K562 (cell line): ENCODE measurements around the gene PRXL2B. TPM values are rescaled to one million over a fixed set of nuclear protein-coding genes. Genes with fewer than 3 reads are reported as not detected.
A peak's percentile ranks its signal among the peaks of the same experiment; 100 is the strongest.

Experiments used
- ATAC-seq: fragments of 200-7000 bp; cut with Tn5 transposase; 3 replicates; pipeline ENCODE4 v1.9.1; 2020; ENCODE audit warnings: moderate library complexity
- BruUV-seq: library from RNA; stranded (reverse); fragments of 400-500 nt; replicated peaks from 2 replicates; lab custom pipeline; 2021; lab: Mats Ljungman, UMichigan
- CTCF ChIA-PET: fragments of 300-600 bp; formaldehyde crosslinking; extraction: SDS; loops from one replicate; lab custom pipeline; 2021; ENCODE audit warnings: low intra/inter-chr PET ratio; lab: Yijun Ruan, JAX
- POLR2A ChIA-PET: fragments of 300-600, 350-650 bp; sonication (Branson Sonifier 250); formaldehyde crosslinking; extraction: SDS; loops from one replicate; lab custom pipeline; 2021; ENCODE audit warnings: antibody characterized with exemption, inconsistent platforms; lab: Yijun Ruan, JAX
- DNase-seq, 4 experiments: peaks; one replicate each; pipeline versions ENCODE4 v3.0.0 to v3.0.0-alpha.2; 2011 to 2018; ENCODE audit warnings: low spot score in 3 of 4, mixed read lengths in 3 of 4; ENCODE audit errors: extremely low read depth in 1 of 4
- FAIRE-seq: peaks from 2 replicates; lab custom pipeline; 2011; peaks lifted over from hg19 to GRCh38; lab: Jason Lieb, UNC
- H2AFZ ChIP-seq: 2 replicates; pipeline ENCODE4 v1.6.0; 2011; ENCODE audit warnings: low read depth, low read length, control low read depth, inconsistent platforms
- H3K27ac ChIP-seq: fragments of 200-600 bp; 3 replicates; pipeline ENCODE4 v1.8.0; 2011; ENCODE audit warnings: low read depth, mild to moderate bottlenecking, control low read depth, inconsistent platforms, low read length, moderate library complexity, mixed read lengths; ENCODE audit errors: extremely low read depth
- H3K27me3 ChIP-seq, 2 experiments: fragments of 300-600 bp in 1 of 2; 2 replicates in 1 of 2; 3 replicates in 1 of 2; pipeline versions ENCODE4 v1.6.0 to v1.8.0; 2011; ENCODE audit warnings: inconsistent platforms in 2 of 2, low read length in 2 of 2, mild to moderate bottlenecking in 1 of 2, mixed read lengths in 1 of 2, moderate library complexity in 1 of 2; ENCODE audit not compliant: control insufficient read depth in 2 of 2, insufficient read depth in 2 of 2
- H3K36me3 ChIP-seq: fragments of 300-600 bp; 3 replicates; pipeline ENCODE4 v1.8.0; 2011; ENCODE audit warnings: mild to moderate bottlenecking, low read length, inconsistent platforms; ENCODE audit not compliant: control insufficient read depth, insufficient read depth
- H3K4me1 ChIP-seq, 2 experiments: fragments of 200-600 bp in 1 of 2; replicated peaks in 1 of 2; 2 replicates in 1 of 2; 3 replicates in 1 of 2; pipeline versions ENCODE4 v1.5.1 to v1.8.0; 2011; ENCODE audit warnings: inconsistent platforms in 2 of 2, low read length in 2 of 2, mild to moderate bottlenecking in 1 of 2, mixed read lengths in 1 of 2, moderate library complexity in 1 of 2; ENCODE audit not compliant: control insufficient read depth in 2 of 2, insufficient read depth in 2 of 2
- H3K4me2 ChIP-seq: 2 replicates; pipeline ENCODE4 v1.6.1; 2011; ENCODE audit warnings: low read length, control low read depth, inconsistent platforms, mixed read lengths; ENCODE audit not compliant: insufficient read depth
- H3K4me3 ChIP-seq: fragments of 200-600 bp; sonication (generic), shearing (Covaris generic); 2 replicates; pipeline ENCODE4 v1.5.1; 2016; ENCODE audit warnings: control low read depth, inconsistent platforms
- H3K79me2 ChIP-seq: fragments of 200-600 bp; 3 replicates; pipeline ENCODE4 v1.8.0; 2011; ENCODE audit warnings: low read length, inconsistent platforms; ENCODE audit not compliant: control insufficient read depth, insufficient read depth
- H3K9ac ChIP-seq, 2 experiments: 2 replicates each; pipeline versions ENCODE4 v1.6.0 to v1.6.1; 2011; ENCODE audit warnings: low read depth in 2 of 2, low read length in 2 of 2, control low read depth in 1 of 2, inconsistent platforms in 1 of 2, mild to moderate bottlenecking in 1 of 2, mixed read lengths in 1 of 2; ENCODE audit not compliant: insufficient read depth in 1 of 2
- H3K9me1 ChIP-seq: one replicate; pipeline ENCODE4 v1.6.0; 2011; ENCODE audit warnings: inconsistent platforms, mild to moderate bottlenecking, low read length, moderate library complexity; ENCODE audit not compliant: control insufficient read depth, insufficient read depth
- H3K9me3 ChIP-seq: replicated peaks from 2 replicates; pipeline ENCODE4 v1.5.1; 2011; ENCODE audit warnings: low read depth, low read length, inconsistent platforms; ENCODE audit not compliant: control insufficient read depth, insufficient read depth
- H4K20me1 ChIP-seq: replicated peaks from 2 replicates; pipeline ENCODE4 v1.6.1; 2011; ENCODE audit warnings: low read length, inconsistent platforms, mixed read lengths; ENCODE audit not compliant: control insufficient read depth, insufficient read depth
- CBX3 ChIP-seq, 2 experiments: IDR thresholded peaks; 1 replicate in 1 of 2; 2 replicates in 1 of 2; pipeline ENCODE4 v1.6.1; 2012; ENCODE audit warnings: inconsistent platforms in 2 of 2, low read length in 2 of 2, borderline replicate concordance in 1 of 2, control low read depth in 1 of 2
- SREBF1 ChIP-seq: fragments of 150-350 bp; IDR thresholded peaks from 2 replicates; pipeline ENCODE4 v1.6.1; 2014; ENCODE audit warnings: antibody characterized with exemption, low read depth, low read length, borderline replicate concordance
- TRIM28 ChIP-seq: fragments of 450-650 bp; IDR thresholded peaks from 2 replicates; pipeline ENCODE4 v1.6.1; 2017
- WGBS: fragments of 100-300 bp; shearing (Covaris generic); methylation state at CpG from one replicate; pipeline ENCODE4 v1.1.6; 2016; ENCODE audit warnings: low coverage, mixed read lengths; ENCODE audit not compliant: insufficient coverage; ENCODE audit errors: missing lambda C conversion rate; 5-methylcytosine and 5-hydroxymethylcytosine counted together
- in situ Hi-C: fragments of 300-500 bp; cut with MboI; formaldehyde crosslinking; loops from 4 replicates; pipeline ENCODE4 v1.15.0; 2018; ENCODE audit warnings: inconsistent platforms, mixed read lengths
- intact Hi-C: fragments of 100-400 bp; cut with micrococcal nuclease; formaldehyde crosslinking; loops from 2 replicates; pipeline ENCODE4 v1.14.2; 2022
- polyA plus RNA-seq, 8 experiments: library from polyadenylated mRNA; depleted of rRNA in 4 of 8; stranded (reverse) in 5 of 8; unstranded in 3 of 8; fragments of >200 nt; fragmentation: Nextera tagmentation in 2 of 8; fragmentation: Illumina TruSeq in 1 of 8; extraction: Ambion mirVana in 2 of 8; extraction: Trizol in 1 of 8; gene quantifications; 2 replicates each; pipeline versions ENCODE4 v1.2.1 to v1.2.3, GENCODE V29; 2011 to 2014; ENCODE audit warnings: inconsistent platforms in 1 of 8, missing spikeins in 1 of 8
- total RNA-seq, 7 experiments: library from RNA; depleted of rRNA in 6 of 7; stranded (reverse); fragments of >200 nt in 6 of 7; fragmentation: Illumina TruSeq in 2 of 7; extraction: Trizol in 2 of 7; gene quantifications; 2 replicates each; pipeline versions ENCODE4 v1.2.1 to v1.2.3, GENCODE V29; 2011 to 2021; ENCODE audit warnings: low replicate concordance in 1 of 7
- TF ChIP-seq, protein P1 (sequence below): fragments of 450-650 bp; IDR thresholded peaks from 2 replicates; pipeline ENCODE4 v1.6.1; 2018; ENCODE audit warnings: mild to moderate bottlenecking, low read depth; ENCODE audit not compliant: partially characterized antibody

PRXL2B gene
- total and polyA plus RNA-seq, 9 of the 15 experiments (the other 6 are each of a cell fraction or from before 2014, with no cell fraction given) = 0.99 to 25.3 (median 11.8) TPM

- Histone ChIP-seq H3K9ac (no peak overlapping the region), H3K27me3 (peaks cover 31 to 51% of the 10 kb centered on the region in 2 experiments), H3K9me1 (no peaks in the 10 kb centered on the region), H3K4me2 (no peak overlapping the region), H3K4me3 (no peak overlapping the region), H2AFZ (no peak overlapping the region), H3K79me2 (no peaks in the 10 kb centered on the region), H3K36me3 (no peaks in the 10 kb centered on the region), H3K9me3 (peaks cover 10% of the 10 kb centered on the region), H3K4me1 (peaks cover 6 to 26% of the 10 kb centered on the region in 2 experiments; a peak in 3 of 5 replicates), H4K20me1 (no peaks in the 10 kb centered on the region), H3K27ac (no peak overlapping the region)
- DNase-seq (no peak), ATAC-seq (no peak), FAIRE-seq (no peak)
- WGBS = 0% methylated on average over 8 of the region's 8 CpGs
- intact Hi-C loops = no loop called here
- BruUV-seq = no TSS peak
- CTCF ChIA-PET = no interaction called here
- POLR2A ChIA-PET = interaction anchor here (1.1 to 1.4 kb wide), 2 partner anchors 8 to 11 kb away, joined by 3 to 4 read pairs; no protein-coding TSS in a partner anchor
- TF ChIP-seq, protein P1, sequence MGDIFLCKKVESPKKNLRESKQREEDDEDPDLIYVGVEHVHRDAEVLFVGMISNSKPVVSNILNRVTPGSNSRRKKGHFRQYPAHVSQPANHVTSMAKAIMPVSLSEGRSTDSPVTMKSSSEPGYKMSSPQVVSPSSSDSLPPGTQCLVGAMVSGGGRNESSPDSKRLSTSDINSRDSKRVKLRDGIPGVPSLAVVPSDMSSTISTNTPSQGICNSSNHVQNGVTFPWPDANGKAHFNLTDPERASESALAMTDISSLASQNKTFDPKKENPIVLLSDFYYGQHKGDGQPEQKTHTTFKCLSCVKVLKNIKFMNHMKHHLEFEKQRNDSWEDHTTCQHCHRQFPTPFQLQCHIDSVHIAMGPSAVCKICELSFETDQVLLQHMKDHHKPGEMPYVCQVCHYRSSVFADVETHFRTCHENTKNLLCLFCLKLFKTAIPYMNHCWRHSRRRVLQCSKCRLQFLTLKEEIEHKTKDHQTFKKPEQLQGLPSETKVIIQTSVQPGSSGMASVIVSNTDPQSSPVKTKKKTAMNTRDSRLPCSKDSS = peak; percentile 47
- TF ChIP-seq SREBF1 (no peak), CBX3 (IDR thresholded peaks at IDR 0.05; ENCODE audit: borderline replicate concordance in 1 of 2, low read length in 2 of 2) (peak in 1 of 2 experiments; percentile 30; a peak in 1 of 3 replicates), TRIM28 (0 out of 2 replicates have a peak, but pooled peaks have one; percentile 56)
- in situ Hi-C loops = no loop called here
Measured at GRCh38 chr1:2573250-2573920, 13.2 kb upstream of the PRXL2B start.
